Measurements from ENCODE around the gene CRELD2.

The CRELD2 gene

DNA sequence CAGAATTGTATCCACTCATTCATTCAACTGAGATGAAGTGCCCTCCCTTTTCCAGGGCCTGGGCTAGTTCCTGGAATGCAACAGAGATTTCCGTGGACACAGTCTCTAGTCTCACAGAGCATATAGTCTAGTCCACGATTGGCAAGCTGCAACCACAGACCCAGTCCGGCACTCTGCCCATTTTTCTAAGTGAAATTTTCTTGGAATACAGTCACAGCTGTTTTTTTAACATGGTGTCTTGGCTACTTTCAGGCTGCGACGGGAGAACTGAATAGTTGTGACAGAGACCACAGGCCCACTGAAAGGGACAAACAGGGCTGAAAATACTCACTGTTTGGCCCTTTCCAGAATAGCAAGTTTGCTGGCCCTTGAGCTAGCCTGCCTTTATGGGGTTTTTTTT is 29.4 kb upstream of the CRELD2 start:
- ATAC-seq, result no peak

DNA sequence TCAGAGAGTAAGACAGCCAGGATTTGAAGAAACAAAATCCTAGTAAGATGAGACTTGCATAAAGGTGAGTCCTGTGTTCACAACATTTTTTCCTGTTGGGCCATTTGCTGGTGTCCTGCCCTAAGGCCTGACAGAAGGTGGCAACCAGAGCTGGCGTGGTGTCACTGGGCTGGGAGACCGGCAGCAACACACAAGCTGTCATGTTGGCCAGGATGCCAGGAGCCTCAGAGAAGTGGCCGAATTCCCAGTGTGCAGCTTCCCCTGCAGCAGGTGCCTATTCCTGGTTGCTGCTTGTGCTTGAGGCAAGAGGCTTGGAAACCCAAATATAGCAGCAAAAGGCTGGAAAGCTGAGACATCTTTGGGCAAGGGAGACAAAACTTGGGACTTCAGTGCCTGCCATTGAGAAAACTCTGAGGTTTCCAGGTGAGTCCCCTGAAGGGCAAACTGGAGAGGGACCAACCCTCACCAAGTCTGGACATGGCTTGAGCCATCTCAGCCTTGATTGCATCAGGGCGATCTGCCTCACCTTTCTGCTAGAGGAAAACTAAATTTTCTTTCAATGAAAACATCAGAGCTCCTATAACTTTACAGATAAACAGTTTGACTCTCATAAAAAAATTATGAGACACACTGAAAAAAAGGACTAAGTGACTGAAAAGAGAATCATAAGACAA is 26.1 kb upstream of the CRELD2 start:
- no peak for ATAC-seq

GRCh38 chr22:49893025-49893424 is 25.4 kb upstream of the CRELD2 start:
- ATAC-seq, result no peak

GRCh38 chr22:49894322-49895054 is 23.9 kb upstream of the CRELD2 start:
- ATAC-seq, result no peak

DNA sequence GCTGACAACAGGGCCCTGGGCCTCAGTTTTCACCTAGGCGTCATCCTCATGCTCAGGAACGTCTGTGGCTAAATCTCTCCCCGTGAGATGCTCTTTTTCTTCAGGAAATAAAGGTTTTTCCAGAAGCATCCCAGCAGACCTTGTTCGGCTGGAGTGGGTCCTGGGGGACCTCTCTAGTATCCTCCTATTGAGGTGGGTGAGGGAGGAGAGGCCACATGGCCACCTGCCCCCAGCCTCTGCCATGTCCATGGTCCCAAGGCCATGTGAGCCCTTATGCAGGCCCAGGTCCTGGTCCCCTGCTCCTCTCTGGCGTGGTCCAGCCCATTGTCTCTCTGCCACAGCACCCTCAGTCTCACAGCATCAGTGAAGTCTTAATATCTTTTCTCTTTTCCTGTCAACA is 22.2 kb upstream of the CRELD2 start:
- ATAC-seq, result no peak

- no peak for ATAC-seq
These were observed 21.3 kb upstream of the CRELD2 start for GRCh38 chr22:49897015-49897684.

GRCh38 chr22:49899530-49899929 is 18.9 kb upstream of the CRELD2 start:
- ATAC-seq, result no peak

- ATAC-seq, result no peak
These were observed 17.8 kb upstream of the CRELD2 start for GRCh38 chr22:49900441-49901230.

DNA sequence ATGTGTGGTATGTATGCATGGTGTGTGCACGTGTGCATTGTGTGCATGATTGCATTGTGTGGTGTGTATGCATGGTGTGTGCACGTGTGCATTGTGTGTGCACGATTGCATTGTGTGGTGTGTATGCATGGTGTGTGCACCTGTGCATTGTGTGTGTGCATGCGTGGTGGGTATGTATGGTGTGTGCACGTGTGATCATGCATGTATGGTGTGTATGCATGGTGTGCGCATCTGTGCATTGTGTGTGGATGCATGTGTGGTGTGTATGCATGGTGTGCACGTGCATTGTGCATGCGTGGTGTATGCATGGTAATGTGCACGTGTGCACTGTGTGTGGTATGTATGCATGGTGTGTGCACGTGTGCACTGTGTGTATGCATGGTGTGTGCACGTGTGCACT is 17.0 kb upstream of the CRELD2 start:
- no peak for ATAC-seq

- ATAC-seq, result no peak
These were observed 15.0 kb upstream of the CRELD2 start for GRCh38 chr22:49903322-49904039.

GRCh38 chr22:49904040-49904369 is 14.4 kb upstream of the CRELD2 start:
- no peak for ATAC-seq

- no peak for ATAC-seq
These were observed 13.0 kb upstream of the CRELD2 start for GRCh38 chr22:49905465-49905864.

DNA sequence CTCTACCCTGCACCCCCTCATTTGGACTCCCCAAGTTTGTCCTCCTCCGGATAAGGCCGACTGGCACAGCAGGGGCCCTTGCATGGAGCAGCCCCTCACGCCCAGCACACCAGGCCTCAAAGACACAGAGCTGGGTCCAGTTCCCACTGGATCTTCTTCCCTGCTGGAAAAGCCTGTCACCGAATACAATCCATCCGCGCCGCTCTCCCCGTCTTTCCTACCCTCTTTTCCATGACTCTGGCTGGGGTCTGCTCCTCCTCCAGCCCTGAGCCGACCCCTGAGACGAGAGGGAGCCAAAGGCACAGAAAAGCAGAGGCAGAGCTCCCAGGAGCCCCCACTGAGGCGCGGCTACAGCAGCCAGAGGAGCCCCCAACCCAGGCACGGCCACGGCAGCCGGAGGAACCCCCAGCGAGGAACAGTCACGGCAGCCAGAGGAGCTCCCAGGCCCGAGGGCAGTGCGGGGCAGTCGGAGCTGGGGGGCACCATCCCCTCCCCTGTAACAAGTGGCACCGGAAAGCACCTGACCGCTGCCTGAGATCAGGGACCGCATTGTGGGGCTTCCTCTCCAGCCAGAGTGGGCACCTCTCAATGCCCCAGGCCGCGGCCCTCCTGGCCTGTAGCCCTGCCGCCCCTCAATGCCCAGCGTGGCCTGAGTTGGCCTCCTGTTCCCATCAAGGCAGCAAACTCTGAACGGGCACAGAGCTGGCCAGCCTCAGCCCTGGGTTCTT is 12.2 kb upstream of the CRELD2 start:
- no peak for ATAC-seq

- ATAC-seq, result no peak
These were observed 11.6 kb upstream of the CRELD2 start for GRCh38 chr22:49906799-49907290.

DNA sequence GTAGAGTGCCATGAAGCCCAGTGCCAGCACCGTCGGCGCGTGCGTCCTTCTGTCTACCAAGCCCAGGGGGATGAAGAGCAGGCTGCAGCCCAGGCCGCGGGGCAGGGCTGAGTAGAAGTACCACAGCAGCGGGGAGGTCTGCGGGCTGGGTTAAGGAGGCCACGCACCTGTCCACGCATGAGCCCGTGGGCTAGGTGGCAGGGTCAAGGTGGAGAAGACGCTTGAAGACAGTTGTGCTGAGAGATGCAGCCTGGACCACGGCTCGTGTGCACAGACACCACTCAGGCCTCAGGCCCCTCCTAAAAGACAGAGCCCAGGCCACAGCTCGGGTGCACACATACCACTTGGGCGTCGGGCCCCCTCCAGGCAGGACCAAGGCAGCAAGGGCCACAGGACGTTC is 10.6 kb upstream of the CRELD2 start:
- ATAC-seq, result no peak

GRCh38 chr22:49909476-49910205 is 8.8 kb upstream of the CRELD2 start:
- ATAC-seq, result no peak

- no peak for ATAC-seq
These were observed 7.9 kb upstream of the CRELD2 start for GRCh38 chr22:49910229-49911155.

GRCh38 chr22:49911881-49912625 is 6.4 kb upstream of the CRELD2 start:
- no peak for ATAC-seq

DNA sequence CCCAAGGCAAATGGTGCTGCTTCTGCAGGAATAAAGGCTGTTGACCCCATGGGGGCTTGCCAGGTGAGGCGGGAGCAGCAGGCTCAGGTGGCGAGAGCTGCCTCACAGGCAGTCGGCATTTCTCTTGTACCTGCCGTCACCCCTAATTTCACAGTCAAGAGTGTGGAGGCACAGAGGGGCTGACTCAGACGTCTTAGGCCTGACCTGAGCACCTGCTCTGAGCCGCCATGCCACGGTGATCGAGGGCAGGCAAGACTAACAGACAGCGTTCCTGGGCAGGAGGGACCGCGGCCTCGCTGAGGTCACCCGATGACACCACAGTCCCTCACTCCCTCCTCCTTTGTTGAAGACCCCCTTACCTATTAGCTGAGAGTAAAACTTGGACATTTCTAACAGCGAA is 5.4 kb upstream of the CRELD2 start:
- ATAC-seq, result no peak

All from activated CD4-positive, CD25-positive, alpha-beta regulatory T cell treated with anti-CD3 and anti-CD28 coated beads, Interleukin-2, amount 50 U/mL, for 24 hours (primary cell).